ENCODE results near the gene ABHD16B.
A peak's percentile ranks its signal among the peaks of the same experiment; 100 is the strongest.

The ABHD16B gene

GRCh38 chr20:63861365-63861934, at the start of gene ABHD16B:
Gene ABHD16B, plus strand, starts transcription at chr20:63861498. Its CDS starts 43 bp downstream, at chr20:63861541.
- H3K27me3 Mint-ChIP-seq: peaks cover 22% of the 10 kb centered on the region
- no peak for DNase-seq
- no peaks in the 10 kb centered on the region for H3K9me3 Mint-ChIP-seq
- H3K4me3 Mint-ChIP-seq: no peak within 1 kb of the TSS
- CTCF ChIA-PET: no interaction called here
- peaks cover 43% of the 10 kb centered on the region for H3K4me1 Mint-ChIP-seq
- H3K36me3 Mint-ChIP-seq: peaks cover 12% of the 10 kb centered on the region
- H3K27ac Mint-ChIP-seq: no peak within 1 kb of the TSS

GRCh38 chr20:63814891-63815614, 46.2 kb upstream of the ABHD16B start:
- Mint-ChIP-seq H3K27me3 (peaks cover 9% of the 10 kb centered on the region), H3K4me1 (no peaks in the 10 kb centered on the region), H3K9me3 (peaks cover 7% of the 10 kb centered on the region), H3K4me3 (no peak overlapping the region), H3K27ac (no peak overlapping the region), H3K36me3 (no peaks in the 10 kb centered on the region)
- CTCF ChIA-PET: no interaction called here
- DNase-seq: no peak

DNA sequence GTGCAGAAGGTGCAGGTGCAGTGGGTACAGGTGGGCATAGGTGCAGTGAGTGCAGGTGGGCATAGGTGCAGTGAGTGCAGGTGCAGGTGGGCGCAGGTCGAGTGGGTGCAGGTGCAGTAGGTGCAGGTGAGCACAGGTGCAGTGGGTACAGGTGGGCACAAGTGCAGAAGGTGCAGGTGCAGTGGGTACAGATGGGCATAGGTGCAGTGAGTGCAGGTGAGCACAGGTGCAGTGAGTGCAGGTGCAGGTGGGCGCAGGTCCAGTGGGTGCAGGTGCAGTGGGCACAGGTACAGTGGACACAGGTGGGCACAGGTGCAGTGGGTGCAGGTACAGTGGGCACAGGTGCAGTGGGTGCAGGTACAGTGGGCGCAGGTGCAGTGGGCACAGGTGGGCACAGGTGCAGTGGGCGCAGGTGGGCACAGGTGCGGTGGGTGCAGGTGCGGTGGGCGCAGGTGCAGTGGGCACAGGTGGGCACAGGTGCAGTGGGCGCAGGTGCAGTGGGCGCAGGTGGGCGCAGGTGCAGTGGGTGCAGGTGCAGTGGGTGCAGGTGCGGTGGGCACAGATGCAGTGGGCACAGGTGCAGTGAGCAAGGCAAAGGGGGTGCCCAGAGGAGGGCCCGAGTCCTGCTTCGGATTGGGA, 45.6 kb upstream of the ABHD16B start:
- H3K4me1 Mint-ChIP-seq: no peaks in the 10 kb centered on the region
- H3K27me3 Mint-ChIP-seq: peaks cover 9% of the 10 kb centered on the region
- H3K9me3 Mint-ChIP-seq: peaks cover 7% of the 10 kb centered on the region
- CTCF ChIA-PET: no interaction called here
- no peaks in the 10 kb centered on the region for H3K36me3 Mint-ChIP-seq
- no peak overlapping the region for H3K27ac Mint-ChIP-seq
- no peak overlapping the region for H3K4me3 Mint-ChIP-seq
- no peak for DNase-seq

GRCh38 chr20:63819224-63819921, 41.9 kb upstream of the ABHD16B start:
- Mint-ChIP-seq H3K27ac (peak overlapping the region; percentile 24), H3K4me3 (no peak overlapping the region), H3K36me3 (no peaks in the 10 kb centered on the region), H3K27me3 (peaks cover 24% of the 10 kb centered on the region), H3K4me1 (no peaks in the 10 kb centered on the region), H3K9me3 (peaks cover 7% of the 10 kb centered on the region)
- CTCF ChIA-PET: no interaction called here
- no peak for DNase-seq

GRCh38 chr20:63821811-63822210, 39.5 kb upstream of the ABHD16B start:
- CTCF ChIA-PET: no interaction called here
- H3K27ac Mint-ChIP-seq: no peak overlapping the region
- no peak for DNase-seq
- peaks cover 41% of the 10 kb centered on the region for H3K27me3 Mint-ChIP-seq
- H3K36me3 Mint-ChIP-seq: no peaks in the 10 kb centered on the region
- H3K9me3 Mint-ChIP-seq: no peaks in the 10 kb centered on the region
- H3K4me1 Mint-ChIP-seq: no peaks in the 10 kb centered on the region
- no peak overlapping the region for H3K4me3 Mint-ChIP-seq

- Mint-ChIP-seq H3K4me3 (no peak overlapping the region), H3K9me3 (no peaks in the 10 kb centered on the region), H3K27me3 (peaks cover 41% of the 10 kb centered on the region), H3K27ac (no peak overlapping the region), H3K4me1 (no peaks in the 10 kb centered on the region), H3K36me3 (no peaks in the 10 kb centered on the region)
- no peak for DNase-seq
- CTCF ChIA-PET: no interaction called here
Observed at GRCh38 chr20:63822276-63822696, 39.0 kb upstream of the ABHD16B start.

DNA sequence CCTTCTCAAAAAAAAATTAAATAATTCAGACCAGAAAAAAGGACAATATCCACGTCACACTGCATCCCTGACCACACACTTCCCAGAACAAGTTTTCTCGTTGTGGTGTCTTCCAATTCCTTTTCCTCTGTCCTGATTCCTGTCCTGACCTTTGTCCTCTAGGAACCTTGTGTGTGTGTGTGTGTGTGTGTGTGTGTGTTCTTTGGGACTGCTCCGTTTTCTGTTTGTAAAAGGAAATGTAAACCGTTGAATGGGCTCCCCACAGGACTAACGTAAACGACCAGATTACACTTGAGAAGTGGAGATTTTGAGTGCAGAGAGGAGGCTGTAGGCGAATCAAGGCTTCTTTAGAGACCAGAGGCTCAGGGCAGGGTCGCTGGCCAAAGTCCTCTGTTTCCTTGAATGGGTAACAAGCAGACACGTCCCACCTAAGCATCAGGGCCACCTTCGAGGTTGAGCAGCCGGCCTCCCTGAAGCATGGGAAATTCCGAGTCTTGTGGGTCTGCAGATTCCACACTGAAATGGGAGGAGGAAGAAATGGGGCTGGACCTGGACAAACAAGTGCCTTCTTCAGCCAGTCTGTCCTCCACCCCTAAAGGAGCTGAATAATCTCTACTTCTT, 37.5 kb upstream of the ABHD16B start:
- H3K36me3 Mint-ChIP-seq: no peaks in the 10 kb centered on the region
- H3K9me3 Mint-ChIP-seq: no peaks in the 10 kb centered on the region
- DNase-seq: no peak
- H3K4me3 Mint-ChIP-seq: no peak overlapping the region
- CTCF ChIA-PET: no interaction called here
- H3K27ac Mint-ChIP-seq: no peak overlapping the region
- H3K27me3 Mint-ChIP-seq: peaks cover 48% of the 10 kb centered on the region
- no peaks in the 10 kb centered on the region for H3K4me1 Mint-ChIP-seq

- H3K27me3 Mint-ChIP-seq: peaks cover 63% of the 10 kb centered on the region
- CTCF ChIA-PET: no interaction called here
Observed at GRCh38 chr20:63825331-63826118, 35.8 kb upstream of the ABHD16B start.

GRCh38 chr20:63826753-63827152, 34.5 kb upstream of the ABHD16B start:
- Mint-ChIP-seq H3K27ac (no peak overlapping the region), H3K4me1 (peaks cover 8% of the 10 kb centered on the region), H3K36me3 (peaks cover 1% of the 10 kb centered on the region), H3K4me3 (no peak overlapping the region), H3K27me3 (peaks cover 63% of the 10 kb centered on the region), H3K9me3 (no peaks in the 10 kb centered on the region)
- CTCF ChIA-PET: no interaction called here
- DNase-seq: no peak

More at GRCh38 chr20:63825331-63826118, 35.8 kb upstream of the ABHD16B start:
- Mint-ChIP-seq H3K9me3 (no peaks in the 10 kb centered on the region), H3K27ac (no peak overlapping the region), H3K36me3 (peaks cover 1% of the 10 kb centered on the region), H3K4me1 (peaks cover 8% of the 10 kb centered on the region), H3K4me3 (no peak overlapping the region)
- no peak for DNase-seq

GRCh38 chr20:63828124-63828523, 33.2 kb upstream of the ABHD16B start:
- CTCF ChIA-PET: no interaction called here
- Mint-ChIP-seq H3K27ac (no peak overlapping the region), H3K9me3 (no peaks in the 10 kb centered on the region), H3K36me3 (peaks cover 1% of the 10 kb centered on the region), H3K4me3 (no peak overlapping the region), H3K27me3 (peaks cover 68% of the 10 kb centered on the region), H3K4me1 (peaks cover 8% of the 10 kb centered on the region)
- no peak for DNase-seq

GRCh38 chr20:63828545-63828944, 32.8 kb upstream of the ABHD16B start:
- Mint-ChIP-seq H3K9me3 (no peaks in the 10 kb centered on the region), H3K4me3 (no peak overlapping the region), H3K36me3 (peaks cover 1% of the 10 kb centered on the region), H3K27ac (no peak overlapping the region), H3K4me1 (peaks cover 8% of the 10 kb centered on the region), H3K27me3 (peaks cover 71% of the 10 kb centered on the region)
- DNase-seq: no peak
- CTCF ChIA-PET: no interaction called here

GRCh38 chr20:63828951-63829350, 32.3 kb upstream of the ABHD16B start:
- CTCF ChIA-PET: no interaction called here
- H3K36me3 Mint-ChIP-seq: peaks cover 1% of the 10 kb centered on the region
- H3K9me3 Mint-ChIP-seq: no peaks in the 10 kb centered on the region
- H3K4me1 Mint-ChIP-seq: peaks cover 8% of the 10 kb centered on the region
- peaks cover 71% of the 10 kb centered on the region for H3K27me3 Mint-ChIP-seq
- no peak overlapping the region for H3K27ac Mint-ChIP-seq
- H3K4me3 Mint-ChIP-seq: no peak overlapping the region
- no peak for DNase-seq

DNA sequence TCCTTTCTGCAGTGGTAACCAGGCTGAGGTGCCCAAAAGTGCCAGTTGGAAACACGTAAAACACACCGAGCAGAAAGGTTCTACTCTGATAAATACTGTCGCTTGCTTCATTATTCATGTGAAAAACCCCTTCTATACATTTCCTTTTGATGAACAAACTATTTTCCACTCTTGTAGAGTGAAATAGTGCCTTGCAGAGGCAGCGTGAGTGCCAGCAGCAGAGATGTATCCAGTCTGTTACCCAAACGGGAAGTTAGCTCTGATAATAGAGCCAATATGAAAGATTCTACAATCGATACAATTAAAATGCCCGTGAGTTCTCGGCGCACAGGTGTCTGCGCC, 31.7 kb upstream of the ABHD16B start:
- Mint-ChIP-seq H3K4me3 (peak overlapping the region; percentile 74), H3K9me3 (no peaks in the 10 kb centered on the region), H3K27ac (no peak overlapping the region), H3K4me1 (peaks cover 8% of the 10 kb centered on the region), H3K27me3 (peaks cover 76% of the 10 kb centered on the region), H3K36me3 (peaks cover 1% of the 10 kb centered on the region)
- CTCF ChIA-PET: no interaction called here
- DNase-seq: no peak
